Gastrocnemius medialis (tissue), 4 donors: ENCODE data around the gene ATF7. TPM values are rescaled to one million over a fixed set of nuclear protein-coding genes. Genes with fewer than 3 reads are reported as not detected.

ENCODE experiments used
- ATAC-seq, 2 donors: fragments of 150-250 bp; one replicate each; pipeline ENCODE4 v1.9.1; 2016
- DNase-seq, 2 donors: peaks; one replicate each; pipeline ENCODE4 v3.0.0-alpha.2; 2019
- H3K27ac ChIP-seq, 4 donors: fragments of 200-600 bp; sonication (generic); 1 replicate in 1 of 4; 2 replicates in 3 of 4; pipeline ENCODE4 v1.5.1; 2016 to 2018; ENCODE audit warnings: mild to moderate bottlenecking in 2 of 4, moderate library complexity in 1 of 4
- H3K27me3 ChIP-seq, 3 donors: fragments of 200-600 bp; sonication (generic) in 2 of 3; 1 replicate in 1 of 3; 2 replicates in 2 of 3; pipeline versions ENCODE4 v1.5.1 to v1.6.0; 2016 to 2019; ENCODE audit warnings: mild to moderate bottlenecking in 1 of 3, moderate library complexity in 1 of 3
- H3K36me3 ChIP-seq, 2 donors: fragments of 200-600 bp; sonication (generic) in 1 of 2; one replicate each; pipeline ENCODE4 v1.5.1; 2017 to 2018
- H3K4me1 ChIP-seq, 2 donors: fragments of 200-600 bp; sonication (generic) in 1 of 2; one replicate each; pipeline ENCODE4 v1.5.1; 2016 to 2017; ENCODE audit warnings: mild to moderate bottlenecking in 2 of 2
- H3K4me3 ChIP-seq, 4 donors: fragments of 200-600 bp; sonication (generic) in 3 of 4; 1 replicate in 1 of 4; 2 replicates in 3 of 4; pipeline ENCODE4 v1.5.1; 2016 to 2019; ENCODE audit warnings: mild to moderate bottlenecking in 2 of 4
- H3K9me3 ChIP-seq, 3 donors: fragments of 200-600 bp; sonication (generic) in 2 of 3; 1 replicate in 1 of 3; 2 replicates in 2 of 3; pipeline ENCODE4 v1.5.1; 2016 to 2019
- CTCF ChIP-seq, 5 experiments: fragments of 450-650 bp in 3 of 5; fragments of 200-600 bp in 2 of 5; sonication (generic) in 2 of 5; IDR thresholded peaks in 4 of 5; conservative IDR thresholded peaks in 1 of 5; 1 replicate in 4 of 5; 2 replicates in 1 of 5; pipeline ENCODE4 v1.5.1; 2016 to 2019; ENCODE audit warnings: antibody characterized with exemption in 5 of 5, mild to moderate bottlenecking in 3 of 5, moderate library complexity in 3 of 5
- POLR2A ChIP-seq, 2 donors: fragments of 450-650 bp; IDR thresholded peaks; one replicate each; pipeline ENCODE4 v1.6.1; 2017; ENCODE audit warnings: antibody characterized with exemption in 2 of 2, mild to moderate bottlenecking in 2 of 2, moderate library complexity in 2 of 2
- in situ Hi-C, 4 donors: fragments of 200-750 bp; cut with MboI; loops; one replicate each; pipeline versions ENCODE4 v1.15.0 to v1.8.0; 2017; ENCODE audit warnings: low sequenced_read_pairs in 4 of 4
- intact Hi-C: fragments of 100-400 bp; cut with DNase I; formaldehyde crosslinking; loops from one replicate; pipeline ENCODE4 v1.15.1; 2023; ENCODE audit warnings: low total_unique reads
- total RNA-seq, 4 donors: library from RNA; depleted of rRNA; stranded (reverse); fragments of >200 nt; gene quantifications; one replicate each; pipeline versions ENCODE4 v1.1.0 to v1.2.3, GENCODE V29; 2016

The ATF7 gene
- total RNA-seq, 4 donors from 2014 or later: 21.9 to 47.9 (median 26.3) TPM

DNA sequence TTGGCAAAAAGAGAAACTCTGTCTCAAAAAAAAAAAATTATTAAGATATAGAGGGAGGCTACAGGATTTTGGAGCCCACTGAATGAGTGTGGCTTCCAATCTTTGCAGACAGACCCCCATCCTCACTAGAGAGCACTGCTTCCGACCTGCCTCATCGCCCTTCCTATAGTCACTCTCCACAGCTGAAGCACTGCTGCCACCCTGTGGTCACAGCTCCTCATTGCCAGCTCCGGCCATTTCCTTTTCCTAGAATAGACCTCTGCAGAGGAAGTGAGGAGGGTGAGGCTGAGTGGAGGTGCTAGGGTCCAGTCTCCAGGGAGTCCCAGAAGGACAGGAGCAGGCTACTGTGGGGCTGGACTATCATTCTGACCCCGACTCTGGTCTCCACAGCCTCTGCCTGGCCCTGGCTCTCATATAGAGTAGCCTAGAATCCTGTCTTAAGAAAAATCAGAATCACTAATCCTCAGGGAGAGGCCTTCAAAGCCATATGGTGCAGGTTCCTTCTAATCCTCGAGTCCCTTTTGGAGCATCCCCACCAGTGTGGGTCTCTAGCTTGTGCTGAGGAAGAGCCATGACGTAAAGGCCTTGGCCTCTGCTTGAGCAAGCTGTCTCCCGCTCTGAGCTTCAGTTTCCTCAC is 117.5 kb downstream of the ATF7 start:
- Histone ChIP-seq H3K9me3 (no peaks in the 10 kb centered on the region), H3K4me1 (peaks cover 0 to 10% of the 10 kb centered on the region in 2 donors), H3K36me3 (peaks cover 0 to 52% of the 10 kb centered on the region in 2 donors), H3K4me3 (no peak overlapping the region), H3K27ac (peak overlapping the region in 3 of 4 donors; percentile 44 to 55 (median 48)), H3K27me3 (no peaks in the 10 kb centered on the region)
- in situ Hi-C loops (loop anchor here in 2 of 4 donors (10.0 kb wide), 2 partner anchors 64 to 184 kb away; partner anchors contain the start of genes AAAS (in 1 of the 2) and PRR13 (in 1 of the 2)), intact Hi-C loops (loop anchor here (1.0 to 2.0 kb wide), 3 partner anchors 88 to 184 kb away; no protein-coding TSS in a partner anchor)
- DNase-seq: peak; percentile 65 to 79
- peak; percentile 91 to 92 for ATAC-seq
- TF ChIP-seq POLR2A (IDR thresholded peaks at IDR 0.05): no peak
- TF ChIP-seq CTCF (IDR thresholded peaks at IDR 0.05 in 4 of 5, conservative IDR thresholded peaks at IDR 0.05 in 1 of 5): peak; percentile 84 to 94 (median 90)

DNA sequence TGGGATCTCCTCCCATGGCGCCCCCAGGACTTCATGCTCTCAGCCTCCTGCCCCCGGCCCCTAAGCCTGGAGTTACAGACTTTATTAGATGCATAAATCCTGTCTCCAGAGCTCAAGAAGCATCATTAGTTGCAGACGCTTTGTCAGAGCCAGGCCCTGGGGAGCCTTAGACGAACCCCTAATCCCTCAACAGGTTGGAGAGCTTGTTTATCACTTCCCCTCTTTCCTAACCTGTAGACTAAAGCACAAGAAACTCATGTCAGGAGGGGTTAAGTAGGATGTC is 118.6 kb downstream of the ATF7 start:
- H3K9me3 ChIP-seq: no peaks in the 10 kb centered on the region
- H3K27ac ChIP-seq: no peak overlapping the region
- peaks cover under 1 to 12% of the 10 kb centered on the region in 2 donors for H3K4me1 ChIP-seq
- H3K27me3 ChIP-seq: no peaks in the 10 kb centered on the region
- no peak overlapping the region for H3K4me3 ChIP-seq
- in situ Hi-C loops (loop anchor here in 2 of 4 donors (10.0 kb wide), 2 partner anchors 63 to 183 kb away; partner anchors contain the start of genes AAAS (in 1 of the 2) and PRR13 (in 1 of the 2)), intact Hi-C loops (no loop called here)
- TF ChIP-seq POLR2A (IDR thresholded peaks at IDR 0.05): no peak
- peaks cover 0 to 41% of the 10 kb centered on the region in 2 donors for H3K36me3 ChIP-seq
- ATAC-seq (no peak), DNase-seq (no peak)

DNA sequence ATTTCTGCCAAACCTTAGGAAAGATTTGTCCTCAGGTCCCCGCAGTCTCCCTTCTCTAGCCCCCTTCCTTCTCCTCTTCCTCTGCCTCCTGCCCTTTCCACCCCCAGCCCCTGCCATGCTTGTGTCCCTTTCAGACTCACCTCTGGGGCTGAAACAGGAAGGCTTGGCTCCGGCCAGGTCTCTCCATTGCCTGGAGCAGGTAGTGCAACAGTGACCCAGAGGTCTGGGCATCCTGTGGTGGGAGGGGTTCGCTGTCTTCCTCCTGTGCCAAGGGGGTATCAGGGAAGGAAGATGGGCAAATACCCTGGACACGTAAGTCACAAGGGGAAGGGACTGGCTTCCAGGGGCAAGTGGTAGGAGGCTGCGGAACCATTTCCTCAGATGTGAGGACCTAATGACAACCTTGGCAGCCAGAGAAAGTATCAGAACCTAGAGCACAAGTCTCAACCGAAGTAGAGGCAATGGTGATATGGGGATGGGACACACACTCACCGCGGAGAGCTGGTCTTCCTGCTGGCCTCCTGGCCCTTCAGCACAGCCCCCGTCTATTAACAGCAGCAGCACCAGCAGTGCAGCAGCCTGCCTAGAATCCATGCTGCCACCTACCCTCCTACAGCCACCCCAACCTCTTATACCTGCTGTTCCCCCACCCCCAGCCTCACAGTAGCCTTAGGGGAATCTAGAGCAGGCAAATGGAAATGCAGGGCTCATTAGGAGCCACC is 119.1 kb downstream of the ATF7 start, which contains the start of gene NPFF:
NPFF (minus strand) TSS at position 604 of the 722 bp plus-strand sequence; CDS start at position 594, 10 bp downstream.
- H3K4me1 ChIP-seq: peaks cover 6 to 15% of the 10 kb centered on the region in 2 donors
- no peaks in the 10 kb centered on the region for H3K27me3 ChIP-seq
- ATAC-seq (no peak), DNase-seq (no peak)
- H3K27ac ChIP-seq: peak within 1 kb of the TSS in 2 of 4 donors; percentile 70 to 75
- no peak within 1 kb of the TSS for H3K4me3 ChIP-seq
- no peak for TF ChIP-seq CTCF (IDR thresholded peaks at IDR 0.05 in 4 of 5, conservative IDR thresholded peaks at IDR 0.05 in 1 of 5)
- no peak for TF ChIP-seq POLR2A (IDR thresholded peaks at IDR 0.05)
- H3K9me3 ChIP-seq: no peaks in the 10 kb centered on the region
- peaks cover 0 to 36% of the 10 kb centered on the region in 2 donors for H3K36me3 ChIP-seq
- intact Hi-C loops (no loop called here), in situ Hi-C loops (loop anchor here in 2 of 4 donors (10.0 kb wide), 2 partner anchors 62 to 182 kb away; partner anchors contain the start of genes AAAS (in 1 of the 2) and PRR13 (in 1 of the 2))

DNA sequence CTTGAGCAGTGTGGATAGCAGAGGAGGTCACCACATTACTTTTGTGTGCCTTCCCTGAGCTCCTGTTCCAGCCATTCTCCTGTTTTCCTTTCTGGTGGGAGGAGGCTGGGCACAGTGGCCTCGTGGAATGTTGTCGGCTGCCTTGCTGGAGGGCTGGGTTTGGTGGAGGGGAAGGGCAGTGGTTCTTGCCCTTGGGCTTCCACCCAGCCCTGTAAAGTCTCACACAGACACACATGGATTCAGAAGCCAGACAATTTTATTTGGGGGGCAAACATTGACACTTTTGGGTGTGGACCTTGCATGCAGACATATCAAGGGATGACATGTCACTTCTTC is 119.8 kb downstream of the ATF7 start:
- Histone ChIP-seq H3K27me3 (no peaks in the 10 kb centered on the region), H3K27ac (peak overlapping the region in 2 of 4 donors; percentile 70 to 75), H3K4me1 (peaks cover 12 to 21% of the 10 kb centered on the region in 2 donors), H3K36me3 (peaks cover 0 to 29% of the 10 kb centered on the region in 2 donors), H3K9me3 (no peaks in the 10 kb centered on the region), H3K4me3 (no peak overlapping the region)
- DNase-seq: no peak
- ATAC-seq: no peak
- intact Hi-C loops (no loop called here), in situ Hi-C loops (loop anchor here in 2 of 4 donors (10.0 kb wide), 2 partner anchors 62 to 182 kb away; partner anchors contain the start of genes AAAS (in 1 of the 2) and PRR13 (in 1 of the 2))
- TF ChIP-seq CTCF (IDR thresholded peaks at IDR 0.05 in 4 of 5, conservative IDR thresholded peaks at IDR 0.05 in 1 of 5) (no peak), POLR2A (IDR thresholded peaks at IDR 0.05) (no peak)
